ENCODE data around the gene ASTN2.

Gene ASTN2

DNA sequence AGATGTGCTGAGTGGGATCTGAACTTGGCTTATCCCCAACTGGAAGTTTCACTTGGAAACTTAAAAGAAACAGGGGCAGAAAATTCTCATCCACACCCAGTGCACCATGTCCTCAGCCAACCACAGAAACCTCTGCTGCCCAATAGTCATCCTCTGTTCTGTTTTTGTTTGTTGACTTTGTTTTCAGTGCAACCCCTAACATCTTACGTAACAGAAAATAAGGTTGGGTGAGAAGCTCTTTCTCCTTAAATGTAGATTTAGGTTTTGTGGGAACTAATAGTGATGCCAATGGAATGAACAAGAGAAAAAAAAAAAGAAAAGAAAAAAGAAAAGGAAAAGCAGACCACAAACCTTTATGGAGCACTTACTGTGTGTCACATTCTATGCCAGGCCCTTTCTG lies 998.4 kb downstream of the ASTN2 start:
- Histone ChIP-seq H3K4me1 (ENCODE audit: insufficient read depth, low read length, severe bottlenecking) (no peaks in the 10 kb centered on the region), H3K4me3 (ENCODE audit: low read depth, low read length, poor library complexity, severe bottlenecking) (no peak overlapping the region), H4K20me1 (ENCODE audit: insufficient read depth, low read length) (no peaks in the 10 kb centered on the region), H3K9me2 (ENCODE audit: low read depth, low read length) (no peaks in the 10 kb centered on the region), H3K27me3 (ENCODE audit: insufficient read depth, low read length) (no peaks in the 10 kb centered on the region), H3K4me2 (ENCODE audit: low read length) (no peak overlapping the region), H3K9ac (ENCODE audit: low read length) (no peak overlapping the region), H3K27ac (ENCODE audit: low read depth, low read length, poor library complexity, severe bottlenecking) (no peak overlapping the region), H3K36me3 (ENCODE audit: insufficient read depth, low read length) (no peaks in the 10 kb centered on the region), H3K9me3 (ENCODE audit: low read length) (no peaks in the 10 kb centered on the region), H3F3A (ENCODE audit: insufficient read depth, low read length) (no peaks in the 10 kb centered on the region), H3K79me2 (ENCODE audit: insufficient read depth, low read length) (no peaks in the 10 kb centered on the region), H2AFZ (ENCODE audit: low read length) (no peak overlapping the region)
- TF ChIP-seq EZH2 (IDR thresholded peaks at IDR 0.05; ENCODE audit: borderline replicate concordance, low read length): no peak
- TF ChIP-seq, protein P1, sequence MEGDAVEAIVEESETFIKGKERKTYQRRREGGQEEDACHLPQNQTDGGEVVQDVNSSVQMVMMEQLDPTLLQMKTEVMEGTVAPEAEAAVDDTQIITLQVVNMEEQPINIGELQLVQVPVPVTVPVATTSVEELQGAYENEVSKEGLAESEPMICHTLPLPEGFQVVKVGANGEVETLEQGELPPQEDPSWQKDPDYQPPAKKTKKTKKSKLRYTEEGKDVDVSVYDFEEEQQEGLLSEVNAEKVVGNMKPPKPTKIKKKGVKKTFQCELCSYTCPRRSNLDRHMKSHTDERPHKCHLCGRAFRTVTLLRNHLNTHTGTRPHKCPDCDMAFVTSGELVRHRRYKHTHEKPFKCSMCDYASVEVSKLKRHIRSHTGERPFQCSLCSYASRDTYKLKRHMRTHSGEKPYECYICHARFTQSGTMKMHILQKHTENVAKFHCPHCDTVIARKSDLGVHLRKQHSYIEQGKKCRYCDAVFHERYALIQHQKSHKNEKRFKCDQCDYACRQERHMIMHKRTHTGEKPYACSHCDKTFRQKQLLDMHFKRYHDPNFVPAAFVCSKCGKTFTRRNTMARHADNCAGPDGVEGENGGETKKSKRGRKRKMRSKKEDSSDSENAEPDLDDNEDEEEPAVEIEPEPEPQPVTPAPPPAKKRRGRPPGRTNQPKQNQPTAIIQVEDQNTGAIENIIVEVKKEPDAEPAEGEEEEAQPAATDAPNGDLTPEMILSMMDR (IDR thresholded peaks at IDR 0.05; ENCODE audit: low read length): no peak

DNA sequence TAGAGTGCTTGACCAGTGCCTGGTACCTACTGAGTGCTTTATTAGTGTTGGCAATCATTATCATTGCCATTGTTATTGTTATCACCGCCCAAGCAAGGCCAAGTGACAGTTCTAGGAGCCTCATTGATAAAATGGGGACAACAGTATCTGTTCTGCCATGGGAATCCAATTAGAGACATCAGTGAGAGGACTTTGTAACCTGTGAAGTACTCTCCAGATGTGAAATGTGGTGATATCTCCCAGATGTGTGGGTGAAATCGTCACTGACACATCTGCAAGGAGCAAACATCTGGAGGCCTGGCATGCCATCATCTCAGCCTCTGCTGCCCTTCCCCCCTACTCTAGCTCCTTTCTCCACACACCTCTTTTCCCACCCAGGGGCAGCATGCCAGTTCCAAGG lies 1000.5 kb downstream of the ASTN2 start:
- Histone ChIP-seq H3K79me2 (ENCODE audit: insufficient read depth, low read length) (no peaks in the 10 kb centered on the region), H3K9me2 (ENCODE audit: low read depth, low read length) (no peaks in the 10 kb centered on the region), H4K20me1 (ENCODE audit: insufficient read depth, low read length) (no peaks in the 10 kb centered on the region), H3K4me3 (ENCODE audit: low read depth, low read length, poor library complexity, severe bottlenecking) (no peak overlapping the region), H3K27me3 (ENCODE audit: insufficient read depth, low read length) (no peaks in the 10 kb centered on the region), H2AFZ (ENCODE audit: low read length) (no peak overlapping the region), H3K4me2 (ENCODE audit: low read length) (no peak overlapping the region), H3K9ac (ENCODE audit: low read length) (no peak overlapping the region), H3K36me3 (ENCODE audit: insufficient read depth, low read length) (no peaks in the 10 kb centered on the region), H3F3A (ENCODE audit: insufficient read depth, low read length) (no peaks in the 10 kb centered on the region), H3K9me3 (ENCODE audit: low read length) (no peaks in the 10 kb centered on the region), H3K4me1 (ENCODE audit: insufficient read depth, low read length, severe bottlenecking) (no peaks in the 10 kb centered on the region), H3K27ac (ENCODE audit: low read depth, low read length, poor library complexity, severe bottlenecking) (no peak overlapping the region)
- TF ChIP-seq, protein P1 (IDR thresholded peaks at IDR 0.05; ENCODE audit: low read length): no peak
- TF ChIP-seq EZH2 (IDR thresholded peaks at IDR 0.05; ENCODE audit: borderline replicate concordance, low read length): no peak

DNA sequence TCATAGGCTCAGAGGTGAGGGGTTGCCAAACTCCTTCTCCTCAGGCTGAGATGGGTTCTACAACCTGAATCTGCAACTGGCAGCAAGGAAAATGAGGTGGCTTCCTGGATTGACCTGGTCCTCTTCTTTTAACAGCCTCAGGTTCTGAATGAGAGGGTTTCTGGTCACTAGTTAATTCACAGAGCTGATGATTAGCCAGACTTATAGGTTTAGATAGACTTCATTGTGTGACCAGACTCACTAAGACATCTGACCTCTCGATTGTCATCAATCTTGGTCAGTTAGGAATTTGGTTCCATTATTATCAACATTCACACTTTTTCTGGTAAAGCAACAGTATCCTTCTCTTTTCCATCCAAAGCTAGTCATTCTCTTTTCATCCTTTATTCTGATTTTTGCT lies 1003.4 kb downstream of the ASTN2 start:
- H3K9me3 ChIP-seq (ENCODE audit: low read length): no peaks in the 10 kb centered on the region
- H3K9me2 ChIP-seq (ENCODE audit: low read depth, low read length): no peaks in the 10 kb centered on the region
- no peaks in the 10 kb centered on the region for H3K4me1 ChIP-seq (ENCODE audit: insufficient read depth, low read length, severe bottlenecking)
- no peak overlapping the region for H3K4me2 ChIP-seq (ENCODE audit: low read length)
- H3K79me2 ChIP-seq (ENCODE audit: insufficient read depth, low read length): no peaks in the 10 kb centered on the region
- no peak overlapping the region for H2AFZ ChIP-seq (ENCODE audit: low read length)
- H3F3A ChIP-seq (ENCODE audit: insufficient read depth, low read length): no peaks in the 10 kb centered on the region
- TF ChIP-seq, protein P1 (IDR thresholded peaks at IDR 0.05; ENCODE audit: low read length): no peak
- no peak for TF ChIP-seq EZH2 (IDR thresholded peaks at IDR 0.05; ENCODE audit: borderline replicate concordance, low read length)
- no peak overlapping the region for H3K4me3 ChIP-seq (ENCODE audit: low read depth, low read length, poor library complexity, severe bottlenecking)
- no peaks in the 10 kb centered on the region for H4K20me1 ChIP-seq (ENCODE audit: insufficient read depth, low read length)
- no peaks in the 10 kb centered on the region for H3K36me3 ChIP-seq (ENCODE audit: insufficient read depth, low read length)
- no peaks in the 10 kb centered on the region for H3K27me3 ChIP-seq (ENCODE audit: insufficient read depth, low read length)
- no peak overlapping the region for H3K9ac ChIP-seq (ENCODE audit: low read length)
- no peak overlapping the region for H3K27ac ChIP-seq (ENCODE audit: low read depth, low read length, poor library complexity, severe bottlenecking)

Data from OCI-LY1 (cell line).